Suprapubic skin (tissue), 4 donors: Measurements from ENCODE around the gene NR2F1-AS1.

ENCODE experiments used
- CTCF ChIP-seq, 2 donors: fragments of 200-600 bp in 1 of 2; fragments of 450-650 bp in 1 of 2; sonication (generic) in 1 of 2; IDR thresholded peaks; one replicate each; pipeline ENCODE4 v1.5.1; 2016 to 2019; ENCODE audit warnings: antibody characterized with exemption in 2 of 2, mild to moderate bottlenecking in 1 of 2, moderate library complexity in 1 of 2
- EP300 ChIP-seq: sonication (generic); formaldehyde crosslinking; IDR thresholded peaks from one replicate; pipeline ENCODE4 v1.6.1; 2017; ENCODE audit warnings: antibody characterized with exemption
- POLR2AphosphoS5 ChIP-seq, 3 donors: sonication (generic); formaldehyde crosslinking; IDR thresholded peaks; one replicate each; pipeline ENCODE4 v1.6.1; 2017; ENCODE audit warnings: antibody characterized with exemption in 3 of 3

GRCh38 chr5:93433422-93433821 is 147.6 kb downstream of the NR2F1-AS1 start:
- TF ChIP-seq POLR2AphosphoS5 (IDR thresholded peaks at IDR 0.05) = no peak
- no peak for TF ChIP-seq CTCF (IDR thresholded peaks at IDR 0.05)
- no peak for TF ChIP-seq EP300
